ENCODE data around the gene KCNQ1. TPM values are rescaled to one million over a fixed set of nuclear protein-coding genes. Genes with fewer than 3 reads are reported as not detected.
"Not testable (repeated sequence)": the region's sequence is repeated elsewhere in the genome, so short reads cannot be mapped to it uniquely, and the experiment has no call there.

The KCNQ1 gene
- total and polyA plus RNA-seq, 2 of the 13 experiments (the other 11 are each of a cell fraction or from before 2014, with no cell fraction given) = 0.02 to 0.08 TPM

GRCh38 chr11:2477254-2477653 is 32.4 kb downstream of the KCNQ1 start:
- in situ Hi-C loops (cut with HindIII; ENCODE audit: extremely low pct_ligation_motif_present, low pct_unique_long_range_greater_than_20kb) (no loop called here), intact Hi-C loops (cut with micrococcal nuclease; ENCODE audit: unreplicated experiment) (no loop called here)
- no TSS peak for BruUV-seq (replicated peaks)
- no peaks in the 10 kb centered on the region for H3K79me2 ChIP-seq (ENCODE audit: insufficient read depth, low read length)
- no peak overlapping the region for H2AFZ ChIP-seq (ENCODE audit: low read length)
- DNase-seq (ENCODE audit: low spot score) (no peak), ATAC-seq (no peak), FAIRE-seq (no peak)
- peaks cover 5% of the 10 kb centered on the region; the same call in 1 of the 2 replicates for H3K9me3 ChIP-seq (ENCODE audit: low read length)
- ChIA-PET CTCF (ENCODE audit: low intra/inter-chr PET ratio, low total read pairs) (no interaction called here), POLR2A (no interaction called here)
- no peaks in the 10 kb centered on the region for H4K20me1 ChIP-seq (ENCODE audit: insufficient read depth, low read length)
- no peak for TF ChIP-seq CSRNP1 (CRISPR knock-in tag; IDR thresholded peaks at IDR 0.05)
- no peak for TF ChIP-seq MIER2 (CRISPR knock-in tag; IDR thresholded peaks at IDR 0.05)
- TF ChIP-seq TGIF2 (CRISPR knock-in tag; IDR thresholded peaks at IDR 0.05) = no peak
- no peak for TF ChIP-seq HNF4G (IDR thresholded peaks at IDR 0.05; ENCODE audit: borderline replicate concordance, low read depth, low read length)
- TF ChIP-seq HNF4G (CRISPR knock-in tag; IDR thresholded peaks at IDR 0.05; ENCODE audit: borderline replicate concordance, low read depth) = no peak
- TF ChIP-seq ELF3 (CRISPR knock-in tag; IDR thresholded peaks at IDR 0.05) = no peak
- 8% methylated on average over 3 of the region's 3 CpGs for WGBS (ENCODE audit: low lambda C conversion rate)
- H3K4me2 ChIP-seq (ENCODE audit: low read depth, low read length) = no peak overlapping the region
- H3K4me1 ChIP-seq (ENCODE audit: insufficient read depth, low read length) = no peaks in the 10 kb centered on the region
- no peaks in the 10 kb centered on the region for H3K36me3 ChIP-seq (replicated peaks in 1 of 2; ENCODE audit: control insufficient read depth in 1 of 2, insufficient read depth in 2 of 2, low read length in 2 of 2)
- no peak overlapping the region for H3K4me3 ChIP-seq (replicated peaks in 1 of 3; ENCODE audit: insufficient read depth in 1 of 3, low read depth in 2 of 3, low read length in 3 of 3)
- peaks cover 11 to 42% of the 10 kb centered on the region in 2 experiments; a peak in 4 of 5 replicates for H3K27me3 ChIP-seq (ENCODE audit: control insufficient read depth in 1 of 2, insufficient read depth in 2 of 2, low read length in 2 of 2)
- no peak overlapping the region for H3K9ac ChIP-seq (ENCODE audit: insufficient read depth, low read depth, low read length)
- H3K27ac ChIP-seq (ENCODE audit: extremely low read length, insufficient read depth, low read length) = no peak overlapping the region

- Histone ChIP-seq H3K4me1 (ENCODE audit: insufficient read depth, low read length) (no peaks in the 10 kb centered on the region), H3K9me3 (ENCODE audit: low read length) (peaks cover 5% of the 10 kb centered on the region; the same call in 1 of the 2 replicates), H3K4me2 (ENCODE audit: low read depth, low read length) (no peak overlapping the region), H3K79me2 (ENCODE audit: insufficient read depth, low read length) (no peaks in the 10 kb centered on the region), H3K27ac (ENCODE audit: extremely low read length, insufficient read depth, low read length) (no peak overlapping the region), H3K9ac (ENCODE audit: insufficient read depth, low read depth, low read length) (no peak overlapping the region), H3K36me3 (replicated peaks in 1 of 2; ENCODE audit: control insufficient read depth in 1 of 2, insufficient read depth in 2 of 2, low read length in 2 of 2) (no peaks in the 10 kb centered on the region), H4K20me1 (ENCODE audit: insufficient read depth, low read length) (peaks cover 3% of the 10 kb centered on the region; the same call in 1 of the 2 replicates), H3K4me3 (replicated peaks in 1 of 3; ENCODE audit: insufficient read depth in 1 of 3, low read depth in 2 of 3, low read length in 3 of 3) (no peak overlapping the region), H2AFZ (ENCODE audit: low read length) (no peak overlapping the region), H3K27me3 (ENCODE audit: control insufficient read depth in 1 of 2, insufficient read depth in 2 of 2, low read length in 2 of 2) (peaks cover 9 to 43% of the 10 kb centered on the region in 2 experiments; a peak in 4 of 5 replicates)
- DNase-seq (ENCODE audit: low spot score) (no peak), FAIRE-seq (no peak), ATAC-seq (no peak)
- in situ Hi-C loops (cut with HindIII; ENCODE audit: extremely low pct_ligation_motif_present, low pct_unique_long_range_greater_than_20kb) = no loop called here
- TF ChIP-seq DNMT3B (CRISPR knock-in tag; conservative IDR thresholded peaks at IDR 0.05) = no peak
- no peak for TF ChIP-seq NCOA1 (CRISPR knock-in tag; IDR thresholded peaks at IDR 0.05)
- no peak for TF ChIP-seq ELK4 (CRISPR knock-in tag; IDR thresholded peaks at IDR 0.05; ENCODE audit: borderline replicate concordance)
- intact Hi-C loops (cut with micrococcal nuclease; ENCODE audit: unreplicated experiment) = no loop called here
- no TSS peak for BruUV-seq (replicated peaks)
- CTCF ChIA-PET (ENCODE audit: low intra/inter-chr PET ratio, low total read pairs) = no interaction called here
- POLR2A ChIA-PET = no interaction called here
- WGBS (ENCODE audit: low lambda C conversion rate) = 2% methylated on average over 4 of the region's 8 CpGs
These were observed 33.1 kb downstream of the KCNQ1 start for GRCh38 chr11:2477936-2478335.

GRCh38 chr11:2480067-2480873 is 35.5 kb downstream of the KCNQ1 start:
- FAIRE-seq; H3K79me2 ChIP-seq (ENCODE audit: insufficient read depth, low read length); H3K36me3 ChIP-seq (replicated peaks in 1 of 2; ENCODE audit: control insufficient read depth in 1 of 2, insufficient read depth in 2 of 2, low read length in 2 of 2); in situ Hi-C loops (cut with HindIII; ENCODE audit: extremely low pct_ligation_motif_present, low pct_unique_long_range_greater_than_20kb); H3K4me2 ChIP-seq (ENCODE audit: low read depth, low read length); H4K20me1 ChIP-seq (ENCODE audit: insufficient read depth, low read length); DNase-seq (ENCODE audit: low spot score); H3K9me3 ChIP-seq (ENCODE audit: low read length); H3K9ac ChIP-seq (ENCODE audit: insufficient read depth, low read depth, low read length); intact Hi-C loops (cut with micrococcal nuclease; ENCODE audit: unreplicated experiment); BruUV-seq (replicated peaks); CTCF ChIA-PET (ENCODE audit: low intra/inter-chr PET ratio, low total read pairs); H3K4me1 ChIP-seq (ENCODE audit: insufficient read depth, low read length); H2AFZ ChIP-seq (ENCODE audit: low read length); ATAC-seq; POLR2A ChIA-PET; H3K27ac ChIP-seq (ENCODE audit: extremely low read length, insufficient read depth, low read length); H3K4me3 ChIP-seq (replicated peaks in 1 of 3; ENCODE audit: insufficient read depth in 1 of 3, low read depth in 2 of 3, low read length in 3 of 3): not testable (repeated sequence)
- H3K27me3 ChIP-seq (ENCODE audit: control insufficient read depth in 1 of 2, insufficient read depth in 2 of 2, low read length in 2 of 2) = peaks cover 4 to 34% of the 10 kb centered on the region in 2 experiments; a peak in 4 of 5 replicates
- 25% methylated on average over 6 of the region's 6 CpGs for WGBS (ENCODE audit: low lambda C conversion rate)

All from HepG2 (cell line).